ENCODE results near the gene INSM1. TPM values are rescaled to one million over a fixed set of nuclear protein-coding genes. Genes with fewer than 3 reads are reported as not detected.
"Not testable (repeated sequence)": the region's sequence is repeated elsewhere in the genome, so short reads cannot be mapped to it uniquely, and the experiment has no call there.

Gene INSM1
- total RNA-seq, 1 experiment from 2014 or later, result not detected

DNA sequence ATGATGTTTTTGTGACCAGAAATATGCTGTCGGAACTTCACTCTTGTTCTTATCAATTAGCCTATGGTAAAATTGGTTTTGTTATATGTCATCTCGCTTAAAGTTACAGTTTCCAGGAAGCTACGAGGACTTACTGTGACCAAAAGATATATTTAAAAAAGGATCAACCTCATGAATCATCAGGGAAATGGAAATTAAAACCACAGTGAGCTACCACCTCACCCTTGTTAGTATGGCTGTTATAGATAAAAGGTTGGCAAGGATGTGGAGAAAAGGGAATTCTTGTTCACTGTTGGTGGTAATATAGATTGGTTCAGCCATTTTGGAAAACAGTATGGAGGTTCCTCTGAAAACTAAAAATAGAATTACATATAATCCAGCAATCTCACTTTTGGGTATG, 14.3 kb upstream of the INSM1 start:
- no peaks in the 10 kb centered on the region; the same call in 1 of the 2 replicates for H3K27me3 ChIP-seq (replicated peaks; ENCODE audit: control insufficient read depth, insufficient read depth, low read length)
- H3K4me3 ChIP-seq (ENCODE audit: low read depth, low read length), result no peak overlapping the region
- peaks cover 3% of the 10 kb centered on the region for H3K27me3 Mint-ChIP-seq (ENCODE audit: insufficient read depth, unreplicated experiment)
- POLR2A ChIA-PET, result no interaction called here
- DNase-seq, result no peak
- no peaks in the 10 kb centered on the region for H3K9me3 ChIP-seq
- intact Hi-C loops (cut with micrococcal nuclease; ENCODE audit: unreplicated experiment), result no loop called here
- no peaks in the 10 kb centered on the region for H3K4me1 ChIP-seq
- H3K36me3 Mint-ChIP-seq (ENCODE audit: insufficient read depth, unreplicated experiment), result no peaks in the 10 kb centered on the region
- no peaks in the 10 kb centered on the region for H3K36me3 ChIP-seq (ENCODE audit: control insufficient read depth, insufficient read depth, low read length)
- BruUV-seq (replicated peaks), result no TSS peak
- CTCF ChIA-PET, result no interaction called here
- TF ChIP-seq CTCF (IDR thresholded peaks at IDR 0.05; ENCODE audit: insufficient read depth in 1 of 2, low read depth in 1 of 2, low read length in 1 of 2, severe bottlenecking in 1 of 2, unreplicated experiment in 1 of 2), result no peak
- H3K9me3 Mint-ChIP-seq (ENCODE audit: unreplicated experiment), result no peaks in the 10 kb centered on the region
- no peaks in the 10 kb centered on the region for H3K4me1 Mint-ChIP-seq (ENCODE audit: low read depth, unreplicated experiment)
- no peak overlapping the region for H3K4me3 Mint-ChIP-seq (ENCODE audit: unreplicated experiment)
- H3K27ac Mint-ChIP-seq (ENCODE audit: unreplicated experiment), result no peak overlapping the region

DNA sequence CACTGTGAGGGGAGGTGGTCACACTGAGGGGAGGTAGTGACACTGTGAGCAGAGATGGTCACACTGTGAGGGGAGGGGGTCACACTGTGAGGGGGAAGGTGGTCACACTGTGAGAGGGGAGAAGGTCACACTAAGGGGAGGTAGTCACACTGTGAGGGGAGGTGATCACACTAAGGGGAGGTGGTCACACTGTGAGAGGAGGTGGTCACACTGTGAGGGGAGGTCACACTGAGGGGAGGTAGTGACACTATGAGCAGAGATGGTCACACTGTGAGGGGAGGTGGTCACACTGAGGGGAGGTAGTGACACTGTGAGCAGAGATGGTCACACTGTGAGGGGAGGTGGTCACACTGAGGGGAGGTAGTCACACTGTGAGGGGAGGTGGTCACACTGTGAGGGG, 12.4 kb upstream of the INSM1 start:
- H3K9me3 ChIP-seq; H3K27ac Mint-ChIP-seq (ENCODE audit: unreplicated experiment); CTCF ChIA-PET; BruUV-seq (replicated peaks); H3K27me3 Mint-ChIP-seq (ENCODE audit: insufficient read depth, unreplicated experiment); DNase-seq; H3K36me3 Mint-ChIP-seq (ENCODE audit: insufficient read depth, unreplicated experiment); H3K36me3 ChIP-seq (ENCODE audit: control insufficient read depth, insufficient read depth, low read length); H3K9me3 Mint-ChIP-seq (ENCODE audit: unreplicated experiment); H3K27me3 ChIP-seq (replicated peaks; ENCODE audit: control insufficient read depth, insufficient read depth, low read length); H3K4me3 Mint-ChIP-seq (ENCODE audit: unreplicated experiment); H3K4me3 ChIP-seq (ENCODE audit: low read depth, low read length); POLR2A ChIA-PET; intact Hi-C loops (cut with micrococcal nuclease; ENCODE audit: unreplicated experiment); H3K4me1 ChIP-seq; H3K4me1 Mint-ChIP-seq (ENCODE audit: low read depth, unreplicated experiment): not testable (repeated sequence)

DNA sequence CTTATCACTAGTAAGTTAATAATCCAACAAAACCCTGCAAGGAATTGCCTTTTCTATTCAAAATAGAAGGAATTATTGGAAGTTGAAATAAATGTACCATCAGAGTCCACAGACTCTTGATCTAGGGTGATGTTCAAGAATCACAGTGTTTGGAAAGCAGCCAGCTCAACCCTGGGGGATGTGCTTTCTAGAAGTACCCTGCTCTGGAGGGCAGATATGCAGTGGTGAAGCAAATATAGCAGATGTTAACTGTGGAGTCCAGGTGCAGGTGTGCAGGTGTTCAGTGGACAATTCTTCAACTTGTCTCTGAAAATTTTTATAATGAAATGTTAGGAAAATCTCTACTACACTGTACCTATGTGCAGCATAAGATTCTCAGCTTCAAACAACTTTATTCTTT, 9.1 kb upstream of the INSM1 start:
- ChIA-PET CTCF (no interaction called here), POLR2A (no interaction called here)
- H3K27me3 ChIP-seq (replicated peaks; ENCODE audit: control insufficient read depth, insufficient read depth, low read length), result no peaks in the 10 kb centered on the region; the same call in 1 of the 2 replicates
- DNase-seq, result no peak
- peaks cover 2% of the 10 kb centered on the region; the same call in 1 of the 2 replicates for H3K4me1 ChIP-seq
- Mint-ChIP-seq H3K4me1 (ENCODE audit: low read depth, unreplicated experiment) (peaks cover 12% of the 10 kb centered on the region), H3K36me3 (ENCODE audit: insufficient read depth, unreplicated experiment) (no peaks in the 10 kb centered on the region), H3K27ac (ENCODE audit: unreplicated experiment) (no peak overlapping the region), H3K27me3 (ENCODE audit: insufficient read depth, unreplicated experiment) (peaks cover 26% of the 10 kb centered on the region), H3K4me3 (ENCODE audit: unreplicated experiment) (no peak overlapping the region), H3K9me3 (ENCODE audit: unreplicated experiment) (no peaks in the 10 kb centered on the region)
- H3K9me3 ChIP-seq, result no peaks in the 10 kb centered on the region
- BruUV-seq (replicated peaks), result no TSS peak
- intact Hi-C loops (cut with micrococcal nuclease; ENCODE audit: unreplicated experiment), result no loop called here
- no peak overlapping the region for H3K4me3 ChIP-seq (ENCODE audit: low read depth, low read length)
- TF ChIP-seq CTCF (IDR thresholded peaks at IDR 0.05; ENCODE audit: insufficient read depth in 1 of 2, low read depth in 1 of 2, low read length in 1 of 2, severe bottlenecking in 1 of 2, unreplicated experiment in 1 of 2), result no peak
- no peaks in the 10 kb centered on the region for H3K36me3 ChIP-seq (ENCODE audit: control insufficient read depth, insufficient read depth, low read length)

DNA sequence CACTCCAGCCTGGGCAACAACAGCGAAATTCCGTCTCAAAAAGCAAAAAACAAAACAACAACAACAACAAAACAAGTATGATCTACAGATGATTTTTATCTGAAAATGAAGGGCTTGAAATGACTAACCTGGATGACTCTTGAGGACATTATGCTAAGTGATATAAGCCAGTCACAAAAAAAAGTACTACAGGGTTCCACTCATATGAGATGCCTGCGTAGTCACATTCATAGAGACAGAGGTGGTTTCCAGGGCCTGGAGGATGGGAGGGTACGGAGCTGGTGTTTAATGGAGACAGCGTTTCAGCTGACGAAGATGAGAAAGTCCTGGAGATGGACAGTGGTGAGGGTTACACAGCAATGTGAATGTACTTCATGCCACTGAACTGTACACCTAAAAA, 8.3 kb upstream of the INSM1 start:
- Histone ChIP-seq H3K4me3 (ENCODE audit: low read depth, low read length) (no peak overlapping the region), H3K27me3 (replicated peaks; ENCODE audit: control insufficient read depth, insufficient read depth, low read length) (no peaks in the 10 kb centered on the region; the same call in 1 of the 2 replicates), H3K9me3 (no peaks in the 10 kb centered on the region), H3K4me1 (peaks cover 5% of the 10 kb centered on the region; the same call in 1 of the 2 replicates), H3K36me3 (ENCODE audit: control insufficient read depth, insufficient read depth, low read length) (no peaks in the 10 kb centered on the region)
- H3K36me3 Mint-ChIP-seq (ENCODE audit: insufficient read depth, unreplicated experiment), result no peaks in the 10 kb centered on the region
- no peak for TF ChIP-seq CTCF (IDR thresholded peaks at IDR 0.05; ENCODE audit: insufficient read depth in 1 of 2, low read depth in 1 of 2, low read length in 1 of 2, severe bottlenecking in 1 of 2, unreplicated experiment in 1 of 2)
- no peak overlapping the region for H3K4me3 Mint-ChIP-seq (ENCODE audit: unreplicated experiment)
- DNase-seq, result no peak
- no peak overlapping the region for H3K27ac Mint-ChIP-seq (ENCODE audit: unreplicated experiment)
- intact Hi-C loops (cut with micrococcal nuclease; ENCODE audit: unreplicated experiment), result loop anchor here (1.0 to 10.0 kb wide), 6 partner anchors 48 to 275 kb away; no protein-coding TSS in a partner anchor
- CTCF ChIA-PET, result no interaction called here
- H3K9me3 Mint-ChIP-seq (ENCODE audit: unreplicated experiment), result no peaks in the 10 kb centered on the region
- no TSS peak for BruUV-seq (replicated peaks)
- POLR2A ChIA-PET, result no interaction called here
- peaks cover 12% of the 10 kb centered on the region for H3K4me1 Mint-ChIP-seq (ENCODE audit: low read depth, unreplicated experiment)
- peaks cover 31% of the 10 kb centered on the region for H3K27me3 Mint-ChIP-seq (ENCODE audit: insufficient read depth, unreplicated experiment)

Measured in Caco-2 (cell line).